COR-L47 (cell line): ENCODE results near the gene GLIS2.
A peak's percentile ranks its signal among the peaks of the same experiment; 100 is the strongest.
"Not testable (repeated sequence)": the region's sequence is repeated elsewhere in the genome, so short reads cannot be mapped to it uniquely, and the experiment has no call there.

Source experiments
- DNase-seq: peaks from one replicate; lab custom pipeline; 2025; lab: John Stamatoyannopoulos, UW

Gene GLIS2

GRCh38 chr16:4320571-4321137 lies 4.8 kb downstream of the GLIS2 start:
- no peak for DNase-seq

GRCh38 chr16:4321286-4322120 lies 5.6 kb downstream of the GLIS2 start:
- no peak for DNase-seq

- DNase-seq: no peak
Observed at GRCh38 chr16:4322121-4323052, 6.5 kb downstream of the GLIS2 start.

- no peak for DNase-seq
Observed at GRCh38 chr16:4323071-4323844, 7.4 kb downstream of the GLIS2 start.

DNA sequence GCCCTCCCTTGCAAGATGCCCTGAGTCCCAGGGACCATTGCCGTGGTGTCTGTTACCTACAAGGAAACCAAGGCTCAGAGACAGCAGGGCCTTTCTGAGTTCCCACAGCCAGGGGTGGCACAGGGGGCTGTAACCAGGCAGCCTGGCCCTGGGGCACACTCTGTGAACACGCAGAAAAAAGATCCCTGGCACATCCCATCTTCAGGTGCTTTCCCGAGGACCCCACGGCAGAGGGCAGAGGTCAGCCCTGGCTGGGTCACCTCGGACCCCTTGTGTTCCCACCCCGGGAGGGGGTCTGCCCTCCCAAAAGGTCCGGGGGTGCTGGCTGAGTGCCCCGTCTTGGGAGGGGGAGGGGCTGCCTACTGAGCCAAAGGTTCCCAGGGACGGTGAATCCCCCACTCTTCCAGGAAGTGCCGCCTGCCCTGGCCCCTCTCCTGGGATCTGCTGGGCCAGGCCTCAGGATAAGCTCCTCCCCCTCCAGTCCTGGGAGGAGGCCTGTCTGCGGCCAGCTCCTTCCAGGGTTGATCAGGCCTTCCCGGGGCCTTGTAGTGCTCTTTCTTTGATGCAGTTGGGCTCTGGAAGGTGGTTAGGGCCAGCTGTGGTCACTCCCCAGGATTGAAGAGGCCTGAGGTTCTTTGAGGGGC lies 8.1 kb downstream of the GLIS2 start:
- DNase-seq: no peak

GRCh38 chr16:4324492-4325252 lies 8.8 kb downstream of the GLIS2 start:
- DNase-seq: no peak

GRCh38 chr16:4325253-4325758 lies 9.4 kb downstream of the GLIS2 start:
- no peak for DNase-seq

DNA sequence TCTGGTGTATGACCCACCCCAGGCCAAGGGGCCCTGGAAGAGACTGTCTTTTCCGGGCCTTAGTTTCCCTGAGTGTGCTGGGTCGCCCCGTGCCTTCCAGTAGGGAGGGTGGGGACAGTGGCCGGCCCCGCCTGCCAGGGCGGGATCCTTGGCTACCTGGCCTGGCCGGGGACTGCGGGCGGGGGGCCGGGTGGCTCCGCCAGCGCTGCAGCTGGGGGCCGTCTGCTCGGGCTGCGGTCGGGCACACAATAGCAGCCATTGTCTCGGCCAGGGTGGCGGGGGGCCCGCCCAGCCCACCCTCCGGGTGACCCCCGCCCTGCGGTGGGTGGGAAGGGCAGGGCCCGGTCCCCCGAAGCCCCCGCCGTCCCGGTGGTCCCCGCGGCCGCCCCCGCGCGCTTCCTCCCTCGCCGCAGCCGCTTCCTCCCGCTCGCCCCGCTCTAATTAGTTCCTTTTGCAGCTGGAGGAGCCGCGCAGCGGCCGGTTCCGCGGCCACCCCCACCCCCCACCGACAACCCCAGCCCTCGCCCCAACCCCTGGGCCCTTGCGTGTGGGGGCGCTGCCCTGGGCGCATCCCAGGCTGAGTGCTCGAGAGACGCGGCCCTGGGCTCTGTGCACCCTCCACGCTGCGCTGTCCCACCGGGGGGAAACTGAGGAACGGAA lies 11.6 kb downstream of the GLIS2 start:
- DNase-seq: no peak

GRCh38 chr16:4328046-4328781 lies 12.3 kb downstream of the GLIS2 start:
- no peak for DNase-seq

GRCh38 chr16:4328782-4329775 lies 13.2 kb downstream of the GLIS2 start:
- DNase-seq: no peak

- DNase-seq: peak; percentile 54
Observed at GRCh38 chr16:4330277-4330874, 14.5 kb downstream of the GLIS2 start.

DNA sequence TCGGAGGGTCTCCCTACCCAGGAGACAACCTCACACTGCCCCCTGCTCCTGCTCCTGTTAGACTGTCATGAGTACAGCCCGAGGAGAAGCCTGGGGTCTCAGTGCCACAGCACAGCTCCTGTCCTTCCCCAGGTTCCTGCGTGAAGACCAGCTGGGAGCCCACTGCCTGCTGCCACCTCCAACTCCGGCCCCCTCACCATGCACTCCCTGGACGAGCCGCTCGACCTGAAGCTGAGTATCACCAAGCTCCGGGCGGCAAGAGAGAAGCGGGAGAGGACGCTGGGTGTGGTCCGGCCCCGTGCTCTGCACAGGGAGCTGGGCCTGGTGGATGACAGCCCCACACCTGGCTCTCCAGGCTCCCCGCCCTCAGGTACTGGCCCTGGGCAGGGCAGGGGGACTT lies 16.2 kb downstream of the GLIS2 start:
- DNase-seq: no peak

DNA sequence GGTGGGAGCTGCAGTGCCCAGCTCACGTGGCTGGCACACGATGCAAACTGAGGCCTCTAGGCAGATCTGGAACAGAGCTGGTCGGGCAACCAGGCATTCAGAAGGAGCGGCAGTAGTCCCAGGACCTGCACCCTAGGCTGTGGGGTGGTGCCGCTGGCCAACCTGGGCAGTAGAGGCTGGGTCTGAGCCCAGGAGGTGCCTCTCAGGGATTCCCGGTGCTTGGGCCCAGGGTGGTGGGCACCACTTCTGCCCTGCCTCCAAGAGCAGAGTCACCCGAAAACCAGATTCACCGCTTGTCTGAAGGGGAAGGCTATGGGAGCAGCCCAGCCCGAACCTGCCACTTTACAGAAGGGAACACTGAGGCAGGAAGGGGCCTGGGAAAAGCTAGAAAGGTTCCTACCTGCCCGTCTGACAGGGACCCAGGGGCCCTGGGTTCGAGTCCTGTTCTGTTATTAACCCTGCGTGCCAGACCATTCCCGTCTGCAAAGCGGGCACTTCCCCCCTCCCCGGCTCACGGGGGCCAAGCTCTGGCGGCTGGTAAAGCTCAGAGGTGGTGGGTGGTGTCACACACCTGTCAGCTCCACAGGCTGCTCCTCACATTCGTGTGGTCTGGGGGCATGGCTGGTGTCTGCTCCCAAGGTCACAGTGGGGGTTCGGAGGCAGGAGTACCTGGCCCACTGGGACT lies 16.9 kb downstream of the GLIS2 start:
- DNase-seq: no peak

GRCh38 chr16:4333308-4333638 lies 17.4 kb downstream of the GLIS2 start:
- no peak for DNase-seq

- DNase-seq: not testable (repeated sequence)
Observed at GRCh38 chr16:4333714-4334113, 17.8 kb downstream of the GLIS2 start.

DNA sequence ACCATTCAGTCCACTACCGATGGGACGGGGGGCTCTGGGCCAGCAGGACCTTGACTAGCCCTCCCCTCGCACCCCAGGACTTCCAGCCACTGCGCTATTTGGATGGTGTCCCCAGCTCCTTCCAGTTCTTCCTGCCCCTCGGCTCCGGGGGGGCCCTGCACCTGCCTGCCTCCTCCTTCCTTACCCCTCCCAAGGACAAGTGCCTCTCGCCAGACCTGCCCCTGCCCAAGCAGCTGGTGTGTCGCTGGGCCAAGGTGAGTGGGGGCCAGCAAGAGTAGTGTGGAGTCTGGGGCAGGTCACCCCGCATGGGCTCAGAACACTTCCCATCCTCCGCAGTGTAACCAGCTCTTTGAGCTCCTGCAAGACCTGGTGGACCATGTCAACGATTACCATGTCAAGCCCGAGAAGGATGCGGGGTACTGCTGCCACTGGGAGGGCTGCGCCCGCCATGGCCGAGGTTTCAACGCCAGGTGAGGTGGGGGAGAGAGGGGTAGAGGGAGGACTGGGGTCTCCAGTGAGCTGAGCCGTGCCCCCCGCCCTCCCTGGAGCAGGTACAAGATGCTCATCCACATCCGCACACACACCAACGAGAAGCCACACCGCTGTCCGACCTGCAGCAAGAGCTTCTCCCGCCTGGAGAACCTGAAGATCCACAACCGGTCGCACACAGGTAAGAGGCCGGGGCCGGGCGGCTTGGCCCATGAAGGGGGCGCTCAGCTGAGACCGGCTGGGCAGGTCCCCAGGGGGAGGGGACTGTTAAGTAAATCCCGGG lies 19.0 kb downstream of the GLIS2 start:
- no peak for DNase-seq
